D721Med (cell line): ENCODE measurements around the gene GGTLC2.
"Not testable (repeated sequence)": the region's sequence is repeated elsewhere in the genome, so short reads cannot be mapped to it uniquely, and the experiment has no call there.

Source experiments
- DNase-seq: peaks from one replicate; pipeline ENCODE4 v3.0.0; 2011; ENCODE audit warnings: low spot score; ENCODE audit not compliant: insufficient read length
- FAIRE-seq: peaks from 2 replicates; lab custom pipeline; 2011; peaks lifted over from hg19 to GRCh38; lab: Jason Lieb, UNC
- TF ChIP-seq, protein P1 (sequence below): IDR thresholded peaks from 2 replicates; pipeline ENCODE4 v1.5.1; 2012; ENCODE audit warnings: mild to moderate bottlenecking, control low read depth; ENCODE audit not compliant: insufficient read depth; ENCODE audit errors: missing control alignments

GGTLC2 gene

DNA sequence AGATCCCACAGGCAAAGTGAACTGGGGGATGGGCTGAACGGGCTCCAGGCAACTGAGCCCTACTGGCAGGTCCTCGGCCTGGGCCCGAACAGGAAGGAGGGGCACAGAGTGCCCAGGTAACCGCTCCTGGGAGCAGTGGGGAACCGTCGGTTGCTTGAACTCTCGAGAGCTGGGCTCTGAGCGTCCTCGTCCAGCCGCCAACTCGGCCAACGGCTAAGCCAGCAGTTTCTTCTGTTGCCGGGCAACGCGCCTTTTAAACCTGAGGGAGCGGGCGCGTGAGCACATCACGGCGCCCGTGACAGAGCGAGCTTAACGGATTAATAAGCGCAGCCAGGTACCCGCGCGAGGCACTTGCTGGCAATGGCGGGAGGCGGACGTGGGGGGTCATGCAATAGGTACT is at the start of gene GGTLC2:
GGTLC2 (plus strand) TSS at position 301 of the 400 bp plus-strand sequence. CDS start 1,732 bp downstream, outside the sequence.
- not testable (repeated sequence) for DNase-seq, FAIRE-seq

DNA sequence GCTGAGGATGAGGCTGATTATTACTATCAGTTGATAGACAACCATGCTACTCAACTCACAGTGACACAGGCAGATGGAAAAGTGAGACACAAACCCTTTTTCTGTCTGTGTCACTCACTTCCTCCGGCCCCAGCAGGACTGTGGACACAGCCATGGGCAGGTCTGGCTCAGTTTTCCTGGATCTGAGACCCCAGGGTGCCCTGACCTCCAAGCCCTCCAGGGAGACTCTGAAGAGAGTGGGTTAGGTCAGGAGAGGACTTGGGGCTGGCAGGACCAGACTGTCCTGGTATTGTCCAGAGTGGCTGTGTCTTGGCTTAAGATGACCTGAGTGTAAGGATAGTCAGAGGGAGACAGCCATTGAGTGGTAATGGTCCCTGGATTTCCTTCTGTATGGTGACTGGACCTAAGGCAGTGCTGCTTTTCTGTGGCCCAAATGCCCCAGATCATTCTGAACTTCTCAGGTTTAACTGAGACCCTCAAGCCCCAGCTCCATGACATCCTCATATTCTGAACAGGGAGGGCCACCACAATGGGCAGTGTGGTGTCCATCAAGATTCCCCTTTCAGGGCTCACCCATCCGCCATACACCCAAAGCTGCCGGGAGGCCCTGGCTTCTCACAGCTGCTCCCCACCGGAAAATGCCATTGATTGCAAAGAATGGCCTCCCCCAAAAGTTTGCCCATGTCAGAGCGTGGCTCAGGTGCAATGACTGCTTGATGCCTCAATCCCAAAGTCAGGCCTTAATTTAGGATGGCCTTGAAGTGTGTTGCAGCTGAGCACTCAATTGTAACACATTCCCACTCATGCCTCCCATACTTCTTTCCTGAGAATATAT is 49.2 kb upstream of the GGTLC2 start:
- TF ChIP-seq, protein P1, sequence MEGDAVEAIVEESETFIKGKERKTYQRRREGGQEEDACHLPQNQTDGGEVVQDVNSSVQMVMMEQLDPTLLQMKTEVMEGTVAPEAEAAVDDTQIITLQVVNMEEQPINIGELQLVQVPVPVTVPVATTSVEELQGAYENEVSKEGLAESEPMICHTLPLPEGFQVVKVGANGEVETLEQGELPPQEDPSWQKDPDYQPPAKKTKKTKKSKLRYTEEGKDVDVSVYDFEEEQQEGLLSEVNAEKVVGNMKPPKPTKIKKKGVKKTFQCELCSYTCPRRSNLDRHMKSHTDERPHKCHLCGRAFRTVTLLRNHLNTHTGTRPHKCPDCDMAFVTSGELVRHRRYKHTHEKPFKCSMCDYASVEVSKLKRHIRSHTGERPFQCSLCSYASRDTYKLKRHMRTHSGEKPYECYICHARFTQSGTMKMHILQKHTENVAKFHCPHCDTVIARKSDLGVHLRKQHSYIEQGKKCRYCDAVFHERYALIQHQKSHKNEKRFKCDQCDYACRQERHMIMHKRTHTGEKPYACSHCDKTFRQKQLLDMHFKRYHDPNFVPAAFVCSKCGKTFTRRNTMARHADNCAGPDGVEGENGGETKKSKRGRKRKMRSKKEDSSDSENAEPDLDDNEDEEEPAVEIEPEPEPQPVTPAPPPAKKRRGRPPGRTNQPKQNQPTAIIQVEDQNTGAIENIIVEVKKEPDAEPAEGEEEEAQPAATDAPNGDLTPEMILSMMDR = no peak
- FAIRE-seq (no peak), DNase-seq (no peak)

DNA sequence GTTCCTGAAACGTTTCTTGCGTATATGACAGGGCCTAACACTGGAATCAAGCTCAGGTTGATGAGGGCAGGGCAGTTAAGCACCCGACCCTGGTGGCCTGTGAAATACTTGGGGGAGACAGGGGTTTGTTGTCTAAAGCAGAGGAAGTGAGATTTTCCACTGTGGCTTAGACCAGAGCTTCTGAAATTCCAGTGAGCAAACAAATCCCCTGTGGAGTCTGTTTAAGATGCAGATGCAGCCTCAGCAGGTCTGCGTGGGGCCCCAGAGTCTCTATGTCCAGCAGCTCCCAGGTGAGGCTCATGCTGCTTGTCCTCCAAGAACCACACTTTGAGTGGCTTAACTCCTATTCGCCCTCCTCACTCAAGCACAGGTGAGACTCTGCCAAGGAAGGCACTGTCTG is 46.3 kb upstream of the GGTLC2 start:
- FAIRE-seq (no peak), DNase-seq (no peak)

DNA sequence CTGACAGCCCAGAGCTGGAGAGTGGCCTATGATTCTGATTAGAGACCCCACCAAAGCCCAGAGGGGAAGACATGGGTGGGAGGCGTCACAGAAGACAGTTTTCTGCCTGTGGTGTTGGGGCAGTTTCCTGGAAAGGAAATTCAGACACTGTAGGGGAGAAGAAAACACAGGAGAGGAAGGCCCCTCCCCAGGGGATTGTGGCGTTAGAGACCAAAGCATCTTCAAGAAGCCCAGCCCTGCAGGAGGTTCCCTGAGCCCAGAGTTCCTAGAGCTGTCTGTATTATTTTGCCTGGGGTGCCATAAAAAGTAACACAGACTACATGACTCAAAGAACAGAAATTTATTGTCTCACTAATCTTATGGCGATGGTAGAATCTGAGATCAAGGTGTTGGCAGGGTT is 45.2 kb upstream of the GGTLC2 start:
- DNase-seq = no peak
- no peak for FAIRE-seq
- TF ChIP-seq, protein P1 = no peak

More for the DNA sequence above, 46.3 kb upstream of the GGTLC2 start:
- TF ChIP-seq, protein P1 = no peak

DNA sequence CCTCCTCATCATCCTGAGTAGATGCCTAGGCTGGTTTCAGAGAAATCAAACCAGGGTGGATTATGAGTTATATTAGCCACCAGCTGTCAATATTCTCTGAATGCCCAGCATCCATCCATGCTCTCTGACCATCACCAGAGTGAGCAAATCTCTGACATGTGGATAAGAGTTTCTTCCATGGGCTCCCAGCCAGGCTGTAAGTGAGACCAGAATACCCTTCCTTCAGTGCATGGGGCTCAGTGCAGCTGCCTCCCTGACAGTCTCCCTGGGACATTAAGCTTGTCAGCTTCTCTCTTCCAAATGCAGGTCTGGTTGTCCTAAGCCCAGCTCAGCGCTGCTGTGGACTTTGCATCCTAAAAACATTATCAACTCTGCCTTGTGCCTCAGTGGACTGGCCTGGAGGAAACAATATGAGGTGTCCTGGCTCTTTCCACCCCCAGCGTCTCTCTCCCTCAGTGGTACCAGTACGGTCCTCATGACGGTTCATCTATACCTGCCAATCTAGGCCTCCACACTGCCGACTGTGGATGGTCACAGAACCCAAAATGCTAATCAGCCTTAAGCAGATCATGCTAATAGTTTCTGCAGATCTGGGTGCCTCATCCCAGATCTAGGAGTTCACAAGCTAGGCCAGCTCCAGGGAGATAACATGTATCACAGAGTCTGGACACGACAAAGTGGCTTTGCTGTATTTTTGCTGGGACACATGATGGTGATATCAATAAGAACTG is 43.7 kb upstream of the GGTLC2 start:
- FAIRE-seq (no peak), DNase-seq (no peak)
- TF ChIP-seq, protein P1 = no peak

DNA sequence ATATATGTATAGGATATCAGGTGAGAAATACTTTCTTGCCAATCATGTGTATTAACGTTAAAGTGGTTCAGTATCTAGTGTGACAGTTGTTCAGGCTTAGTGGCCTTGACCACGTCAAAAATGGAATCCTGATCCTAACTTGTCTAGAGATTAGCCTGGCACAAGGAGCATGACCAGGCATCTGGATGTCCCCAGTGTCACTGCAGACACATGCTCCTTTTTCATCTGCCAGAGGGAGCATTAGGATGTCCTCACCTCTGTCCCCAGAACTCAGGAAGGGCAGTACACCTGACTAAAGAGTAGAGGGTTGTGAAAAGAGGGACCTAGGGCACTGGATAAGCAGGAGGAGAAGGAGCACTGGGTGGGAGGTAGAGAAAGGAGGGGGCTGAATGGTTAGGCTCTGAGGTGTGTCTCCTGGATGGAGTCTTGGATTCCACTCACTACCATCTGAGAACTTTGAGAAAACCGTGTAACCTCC is 40.9 kb upstream of the GGTLC2 start:
- FAIRE-seq (no peak), DNase-seq (no peak)
- TF ChIP-seq, protein P1 = no peak

DNA sequence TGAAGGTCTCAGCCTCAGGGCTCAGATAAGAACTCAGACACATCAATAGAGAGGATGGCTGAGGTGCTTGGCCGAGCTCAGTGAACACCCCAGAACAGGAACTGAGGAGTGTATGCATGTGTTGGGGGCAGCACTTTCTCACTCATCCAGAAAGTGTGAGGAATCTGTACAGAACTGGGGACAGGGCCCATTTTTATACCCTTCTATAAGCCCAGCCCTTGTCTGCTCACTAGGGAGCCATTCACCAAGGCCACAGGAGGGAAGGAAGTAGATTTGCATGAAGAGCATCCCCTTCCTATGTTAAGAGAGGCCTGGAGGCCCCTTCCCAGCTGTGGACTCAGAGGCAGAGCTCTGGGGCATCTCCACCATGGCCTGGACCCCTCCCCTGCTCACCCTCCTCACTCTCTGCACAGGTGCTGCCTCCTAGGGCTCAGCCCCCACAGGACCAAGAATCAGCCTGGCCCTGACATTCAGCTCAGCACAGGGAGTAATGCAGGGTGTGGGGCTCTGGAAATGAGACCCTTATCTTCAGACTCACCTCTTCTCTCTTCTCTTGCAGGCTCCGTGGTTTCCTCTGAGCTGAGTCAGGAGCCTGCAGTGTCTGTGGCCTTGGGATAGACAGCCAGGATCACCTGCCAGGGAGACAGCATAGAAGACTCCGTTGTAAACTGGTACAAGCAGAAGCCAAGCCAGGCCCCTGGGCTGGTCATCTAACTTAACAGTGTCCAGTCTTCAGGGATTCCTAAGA is 39.9 kb upstream of the GGTLC2 start:
- TF ChIP-seq, protein P1 = no peak
- FAIRE-seq = no peak

More for the DNA sequence above, 39.9 kb upstream of the GGTLC2 start:
- DNase-seq = no peak
